ENCODE data around the gene WIPF3. TPM values are rescaled to one million over a fixed set of nuclear protein-coding genes. Genes with fewer than 3 reads are reported as not detected.

The WIPF3 gene
- total RNA-seq, 1 donor from 2014 or later: not detected

GRCh38 chr7:29797112-29797944 is 9.0 kb upstream of the WIPF3 start:
- no peaks in the 10 kb centered on the region for H3K4me1 Mint-ChIP-seq (ENCODE audit: low read depth)
- H3K27ac Mint-ChIP-seq: no peak overlapping the region
- H3K27me3 Mint-ChIP-seq (ENCODE audit: insufficient read depth): peaks cover 6% of the 10 kb centered on the region
- H3K4me3 Mint-ChIP-seq: no peak overlapping the region
- no peaks in the 10 kb centered on the region for H3K36me3 Mint-ChIP-seq (ENCODE audit: low read depth)
- no peak for DNase-seq (ENCODE audit: low spot score)
- intact Hi-C loops (cut with micrococcal nuclease): no loop called here
- H3K9me3 Mint-ChIP-seq: no peaks in the 10 kb centered on the region

GRCh38 chr7:29798422-29798821 is 7.9 kb upstream of the WIPF3 start:
- no peak overlapping the region for H3K4me3 Mint-ChIP-seq
- no peaks in the 10 kb centered on the region for H3K4me1 Mint-ChIP-seq (ENCODE audit: low read depth)
- intact Hi-C loops (cut with micrococcal nuclease): no loop called here
- H3K27me3 Mint-ChIP-seq (ENCODE audit: insufficient read depth): peaks cover 14% of the 10 kb centered on the region
- H3K9me3 Mint-ChIP-seq: no peaks in the 10 kb centered on the region
- DNase-seq (ENCODE audit: low spot score): no peak
- no peak overlapping the region for H3K27ac Mint-ChIP-seq
- no peaks in the 10 kb centered on the region for H3K36me3 Mint-ChIP-seq (ENCODE audit: low read depth)

GRCh38 chr7:29801929-29802328 is 4.4 kb upstream of the WIPF3 start:
- Mint-ChIP-seq H3K27ac (no peak overlapping the region), H3K36me3 (ENCODE audit: low read depth) (no peaks in the 10 kb centered on the region), H3K27me3 (ENCODE audit: insufficient read depth) (peaks cover 34% of the 10 kb centered on the region), H3K4me3 (no peak overlapping the region), H3K4me1 (ENCODE audit: low read depth) (no peaks in the 10 kb centered on the region), H3K9me3 (no peaks in the 10 kb centered on the region)
- intact Hi-C loops (cut with micrococcal nuclease): no loop called here
- no peak for DNase-seq (ENCODE audit: low spot score)

DNA sequence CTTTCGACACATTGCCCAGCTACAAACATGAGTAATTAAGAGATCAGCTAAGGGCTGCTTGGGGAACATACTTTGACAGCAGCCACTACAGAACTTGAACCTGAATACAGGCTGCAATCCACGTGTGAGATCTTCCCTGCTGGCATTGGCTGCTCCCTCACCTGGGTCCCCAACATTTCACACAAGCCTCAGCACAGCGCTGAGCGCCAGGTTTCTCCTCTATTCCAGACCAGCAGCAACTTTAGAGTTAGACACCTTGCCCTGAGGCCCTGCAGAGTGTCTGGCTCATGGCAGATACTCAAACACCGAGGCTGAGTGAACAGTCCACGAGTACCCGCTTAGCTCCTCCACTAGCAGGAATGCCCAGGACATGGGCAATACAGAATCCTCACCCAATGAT is 1.3 kb upstream of the WIPF3 start:
- no peak for DNase-seq (ENCODE audit: low spot score)
- intact Hi-C loops (cut with micrococcal nuclease): no loop called here
- H3K27me3 Mint-ChIP-seq (ENCODE audit: insufficient read depth): peaks cover 53% of the 10 kb centered on the region
- H3K4me3 Mint-ChIP-seq: no peak overlapping the region
- H3K4me1 Mint-ChIP-seq (ENCODE audit: low read depth): peaks cover 7% of the 10 kb centered on the region
- H3K27ac Mint-ChIP-seq: no peak overlapping the region
- H3K36me3 Mint-ChIP-seq (ENCODE audit: low read depth): no peaks in the 10 kb centered on the region
- H3K9me3 Mint-ChIP-seq: no peaks in the 10 kb centered on the region

DNA sequence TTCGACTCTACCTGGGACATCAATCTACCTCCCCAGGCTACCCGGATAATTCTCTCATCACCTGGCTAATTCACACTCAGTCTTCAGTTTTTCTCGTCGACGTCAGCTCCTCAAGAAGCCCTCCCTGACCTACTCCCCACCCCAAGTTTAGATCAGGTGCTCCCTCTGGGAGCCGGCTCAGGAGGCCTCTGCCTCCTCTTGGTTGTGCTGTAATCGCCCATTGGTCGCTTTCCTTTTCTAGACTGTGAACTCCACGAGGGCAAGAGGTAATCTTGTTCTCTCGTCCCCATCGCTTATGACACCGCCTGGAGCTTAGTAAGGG is 461 bp upstream of the WIPF3 start:
- intact Hi-C loops (cut with micrococcal nuclease): no loop called here
- Mint-ChIP-seq H3K9me3 (no peaks in the 10 kb centered on the region), H3K27ac (no peak overlapping the region)

DNA sequence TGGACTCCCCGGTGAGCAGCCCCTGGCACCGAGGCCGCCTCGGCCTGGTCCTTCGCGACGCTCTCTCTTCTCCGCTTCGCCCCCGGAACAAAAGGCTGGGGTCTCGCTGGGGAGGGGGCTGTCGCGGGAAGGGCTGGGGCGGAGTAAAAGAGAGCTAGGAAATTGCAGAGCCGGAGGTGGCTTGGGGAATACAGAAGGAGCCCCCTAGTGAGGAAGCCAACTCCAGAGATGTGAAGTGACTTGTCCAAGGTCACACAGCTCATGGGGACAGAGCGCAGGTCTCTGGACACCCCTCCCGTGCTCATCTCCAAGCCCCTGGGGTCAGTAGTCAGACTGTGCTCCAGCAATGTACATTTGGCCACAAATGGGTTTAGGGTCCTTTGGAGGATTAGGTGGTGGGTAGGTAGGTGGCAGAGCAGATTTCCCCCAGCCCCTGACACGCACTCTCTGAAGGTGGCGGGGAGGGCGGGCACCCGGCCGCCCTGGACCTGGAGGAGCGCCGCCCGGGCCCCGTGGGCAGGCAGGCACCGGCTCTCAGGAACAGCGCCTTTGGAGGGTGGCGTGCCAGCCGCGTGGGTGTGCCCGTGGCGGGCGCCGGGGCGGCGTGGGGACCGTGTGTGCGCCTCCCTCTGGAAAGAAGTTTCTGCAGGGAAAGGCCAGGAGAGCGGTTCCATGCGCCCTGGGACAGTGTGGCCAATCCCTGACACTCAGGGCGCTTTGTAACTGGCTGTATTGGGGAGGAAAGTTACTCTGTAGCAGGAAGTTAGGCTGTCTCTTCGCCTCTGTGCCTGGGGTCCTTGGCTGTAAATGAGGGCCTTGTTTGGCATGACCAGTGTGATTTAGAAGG is 910 bp downstream of the WIPF3 start:
- Mint-ChIP-seq H3K9me3 (no peaks in the 10 kb centered on the region), H3K27me3 (ENCODE audit: insufficient read depth) (peaks cover 65% of the 10 kb centered on the region), H3K4me3 (no peak overlapping the region), H3K36me3 (ENCODE audit: low read depth) (no peaks in the 10 kb centered on the region), H3K4me1 (ENCODE audit: low read depth) (peaks cover 7% of the 10 kb centered on the region), H3K27ac (no peak overlapping the region)
- DNase-seq (ENCODE audit: low spot score): no peak
- intact Hi-C loops (cut with micrococcal nuclease): no loop called here

More for the DNA sequence above, 461 bp upstream of the WIPF3 start:
- DNase-seq (ENCODE audit: low spot score): no peak
- Mint-ChIP-seq H3K4me1 (ENCODE audit: low read depth) (peaks cover 7% of the 10 kb centered on the region), H3K36me3 (ENCODE audit: low read depth) (no peaks in the 10 kb centered on the region), H3K27me3 (ENCODE audit: insufficient read depth) (peaks cover 61% of the 10 kb centered on the region), H3K4me3 (no peak overlapping the region)

DNA sequence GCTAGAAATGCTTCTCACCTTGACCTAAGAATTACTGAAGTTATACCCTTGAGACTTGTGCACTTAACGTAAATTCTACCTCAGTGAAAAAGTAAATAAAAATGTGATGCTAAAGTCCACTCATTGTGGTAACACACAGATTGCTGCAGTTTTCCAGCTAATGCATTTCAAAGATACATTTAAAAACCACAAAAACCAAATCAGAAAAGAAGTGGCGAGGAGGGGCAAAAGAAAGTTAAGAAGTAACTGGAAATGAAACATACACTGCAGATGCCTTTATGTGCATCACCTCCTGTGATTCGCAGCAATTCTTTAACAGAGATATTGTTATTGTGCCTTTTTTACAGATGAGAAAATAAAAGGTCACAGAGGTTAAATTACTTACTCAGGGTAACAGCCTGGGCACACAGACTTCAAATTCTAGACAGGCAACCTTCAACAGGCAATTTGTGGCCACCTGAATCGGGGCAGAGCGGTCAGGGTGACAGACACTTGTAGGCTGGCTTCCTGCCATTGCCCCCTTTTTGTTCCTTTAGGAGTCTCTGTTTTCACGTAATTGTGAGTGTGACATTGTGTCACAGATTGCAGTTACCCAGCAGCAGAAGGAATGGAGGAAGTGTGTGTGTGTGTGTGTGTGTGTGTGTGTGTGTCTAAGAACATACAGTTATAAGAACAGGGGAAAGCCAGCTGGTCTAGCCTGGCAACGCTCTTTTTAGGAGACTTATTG is 1.9 kb downstream of the WIPF3 start:
- Mint-ChIP-seq H3K9me3 (no peaks in the 10 kb centered on the region), H3K36me3 (ENCODE audit: low read depth) (no peaks in the 10 kb centered on the region), H3K27ac (no peak overlapping the region), H3K4me3 (no peak overlapping the region), H3K4me1 (ENCODE audit: low read depth) (peaks cover 7% of the 10 kb centered on the region), H3K27me3 (ENCODE audit: insufficient read depth) (peaks cover 58% of the 10 kb centered on the region)
- no peak for DNase-seq (ENCODE audit: low spot score)
- intact Hi-C loops (cut with micrococcal nuclease): no loop called here

DNA sequence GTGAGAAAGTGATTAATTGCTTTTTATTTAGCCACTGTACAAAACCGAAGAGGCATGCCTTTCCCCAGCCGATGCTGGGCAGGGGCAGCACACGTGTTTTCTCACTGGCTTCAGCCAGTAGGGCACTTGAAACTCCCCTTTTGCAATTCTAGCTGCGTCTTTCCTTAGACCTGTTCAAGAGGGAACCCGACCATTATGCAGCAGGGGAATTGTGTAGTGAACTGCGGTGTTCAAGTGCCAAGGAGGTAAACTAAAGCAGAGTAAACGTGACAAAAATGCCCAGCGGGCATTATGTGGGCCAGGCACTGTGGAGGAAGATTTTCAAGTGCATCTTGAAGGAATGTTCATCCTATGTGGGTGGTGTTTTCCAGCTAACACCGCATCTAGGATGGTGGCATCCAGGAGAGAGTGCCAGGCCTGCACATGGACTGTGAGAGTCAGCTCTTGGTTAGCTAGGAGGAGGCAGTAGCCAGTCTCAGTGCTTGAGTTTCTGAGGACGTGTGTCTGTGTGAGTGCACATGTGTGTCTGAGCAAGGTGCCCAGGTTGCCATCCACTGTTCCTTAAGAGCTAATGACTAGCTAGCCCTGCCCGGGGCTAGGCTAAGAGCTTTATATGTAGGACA is 3.3 kb downstream of the WIPF3 start:
- no peak overlapping the region for H3K27ac Mint-ChIP-seq
- DNase-seq (ENCODE audit: low spot score): no peak
- no peak overlapping the region for H3K4me3 Mint-ChIP-seq
- intact Hi-C loops (cut with micrococcal nuclease): no loop called here
- no peaks in the 10 kb centered on the region for H3K36me3 Mint-ChIP-seq (ENCODE audit: low read depth)
- H3K9me3 Mint-ChIP-seq: no peaks in the 10 kb centered on the region
- H3K4me1 Mint-ChIP-seq (ENCODE audit: low read depth): peaks cover 7% of the 10 kb centered on the region
- H3K27me3 Mint-ChIP-seq (ENCODE audit: insufficient read depth): peaks cover 60% of the 10 kb centered on the region

DNA sequence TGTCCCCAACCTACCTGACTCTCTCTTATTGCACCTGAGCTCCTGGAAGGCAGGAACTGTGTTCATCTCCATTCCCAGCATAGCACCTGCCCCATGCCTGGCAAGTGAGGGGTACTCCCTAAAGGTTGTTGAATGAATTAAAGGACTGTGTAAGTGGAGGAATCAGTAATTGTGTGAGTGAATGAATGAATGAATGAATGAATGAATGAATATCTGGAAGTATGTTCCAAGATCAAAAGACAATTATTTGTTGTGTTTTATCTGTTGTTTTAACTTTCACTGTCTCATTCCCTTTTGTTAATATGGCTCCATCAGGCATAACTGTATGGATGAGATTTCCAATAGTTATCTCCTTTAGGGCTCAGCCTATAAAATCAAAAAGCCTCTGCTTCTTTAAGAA is 4.0 kb downstream of the WIPF3 start:
- peaks cover 7% of the 10 kb centered on the region for H3K4me1 Mint-ChIP-seq (ENCODE audit: low read depth)
- no peak overlapping the region for H3K27ac Mint-ChIP-seq
- H3K27me3 Mint-ChIP-seq (ENCODE audit: insufficient read depth): peaks cover 56% of the 10 kb centered on the region
- H3K36me3 Mint-ChIP-seq (ENCODE audit: low read depth): no peaks in the 10 kb centered on the region
- intact Hi-C loops (cut with micrococcal nuclease): no loop called here
- no peaks in the 10 kb centered on the region for H3K9me3 Mint-ChIP-seq
- no peak overlapping the region for H3K4me3 Mint-ChIP-seq
- DNase-seq (ENCODE audit: low spot score): no peak

- no peak overlapping the region for H3K4me3 Mint-ChIP-seq
- DNase-seq (ENCODE audit: low spot score): no peak
- no peaks in the 10 kb centered on the region for H3K36me3 Mint-ChIP-seq (ENCODE audit: low read depth)
- no peaks in the 10 kb centered on the region for H3K9me3 Mint-ChIP-seq
- intact Hi-C loops (cut with micrococcal nuclease): no loop called here
- peaks cover 7% of the 10 kb centered on the region for H3K4me1 Mint-ChIP-seq (ENCODE audit: low read depth)
- H3K27me3 Mint-ChIP-seq (ENCODE audit: insufficient read depth): peaks cover 52% of the 10 kb centered on the region
- no peak overlapping the region for H3K27ac Mint-ChIP-seq
Measured at GRCh38 chr7:29810813-29811482, 4.6 kb downstream of the WIPF3 start.

- H3K4me1 Mint-ChIP-seq (ENCODE audit: low read depth): peaks cover 7% of the 10 kb centered on the region
- DNase-seq (ENCODE audit: low spot score): no peak
- intact Hi-C loops (cut with micrococcal nuclease): no loop called here
- H3K4me3 Mint-ChIP-seq: no peak overlapping the region
- no peaks in the 10 kb centered on the region for H3K9me3 Mint-ChIP-seq
- peaks cover 51% of the 10 kb centered on the region for H3K27me3 Mint-ChIP-seq (ENCODE audit: insufficient read depth)
- H3K36me3 Mint-ChIP-seq (ENCODE audit: low read depth): no peaks in the 10 kb centered on the region
- no peak overlapping the region for H3K27ac Mint-ChIP-seq
Measured at GRCh38 chr7:29811586-29811985, 5.3 kb downstream of the WIPF3 start.

GRCh38 chr7:29812185-29812876 is 6.0 kb downstream of the WIPF3 start:
- intact Hi-C loops (cut with micrococcal nuclease): no loop called here
- H3K27me3 Mint-ChIP-seq (ENCODE audit: insufficient read depth): peaks cover 56% of the 10 kb centered on the region
- no peaks in the 10 kb centered on the region for H3K9me3 Mint-ChIP-seq
- DNase-seq (ENCODE audit: low spot score): no peak
- no peak overlapping the region for H3K4me3 Mint-ChIP-seq
- H3K36me3 Mint-ChIP-seq (ENCODE audit: low read depth): no peaks in the 10 kb centered on the region
- H3K4me1 Mint-ChIP-seq (ENCODE audit: low read depth): peaks cover 7% of the 10 kb centered on the region
- H3K27ac Mint-ChIP-seq: no peak overlapping the region

Data from activated T-helper 1 cell treated with anti-CD3 and anti-CD28 coated beads, Interleukin-12 subunit alpha, Interleukin-12 subunit beta, Interleukin-2, Interleukin-4 antibody, amounts not matched to agents 30 ng/mL and 10 ng/mL and 1 ng/mL, durations not matched to agents 14 hours and 24 hours and 36 hours (primary cell).